HG02973 (cell line): ENCODE results near the gene TCF7.

Experiments
- ATAC-seq: cut with Tn5 transposase; IDR thresholded peaks from one replicate; pipeline ENCODE4 v1.9.1; 2021; ENCODE audit warnings: moderate library complexity; ENCODE audit not compliant: unreplicated experiment

Gene TCF7

GRCh38 chr5:134176511-134177368 lies 62.3 kb downstream of the TCF7 start, which contains the start of gene SKP1:
Gene SKP1, minus strand, starts transcription at chr5:134176950. Its CDS starts 2,928 bp downstream, at chr5:134174022.
- ATAC-seq, result peak; percentile 62

- no peak for ATAC-seq
These were observed 63.1 kb downstream of the TCF7 start for GRCh38 chr5:134177369-134178095.

- no peak for ATAC-seq
These were observed 63.6 kb downstream of the TCF7 start for GRCh38 chr5:134178096-134178419.

DNA sequence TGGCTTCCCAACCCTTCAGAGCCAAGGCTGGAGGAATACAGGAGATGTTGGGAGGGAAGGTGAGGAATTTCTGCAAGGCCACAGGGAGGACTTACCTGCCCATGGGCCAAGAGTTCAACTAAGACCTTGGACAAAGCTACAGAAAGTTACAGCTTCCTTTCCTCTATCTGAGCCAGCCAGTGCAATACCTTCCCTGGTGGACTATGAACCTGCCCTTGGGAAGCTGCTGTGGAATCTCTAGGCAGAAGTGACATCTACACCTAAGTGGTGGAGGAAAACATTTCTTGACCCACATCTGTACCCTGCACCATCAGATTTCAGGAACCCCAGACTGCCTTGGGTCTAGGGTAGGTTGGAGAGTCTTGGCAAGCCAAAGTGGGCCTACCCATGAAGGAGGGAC lies 69.0 kb downstream of the TCF7 start:
- no peak for ATAC-seq

DNA sequence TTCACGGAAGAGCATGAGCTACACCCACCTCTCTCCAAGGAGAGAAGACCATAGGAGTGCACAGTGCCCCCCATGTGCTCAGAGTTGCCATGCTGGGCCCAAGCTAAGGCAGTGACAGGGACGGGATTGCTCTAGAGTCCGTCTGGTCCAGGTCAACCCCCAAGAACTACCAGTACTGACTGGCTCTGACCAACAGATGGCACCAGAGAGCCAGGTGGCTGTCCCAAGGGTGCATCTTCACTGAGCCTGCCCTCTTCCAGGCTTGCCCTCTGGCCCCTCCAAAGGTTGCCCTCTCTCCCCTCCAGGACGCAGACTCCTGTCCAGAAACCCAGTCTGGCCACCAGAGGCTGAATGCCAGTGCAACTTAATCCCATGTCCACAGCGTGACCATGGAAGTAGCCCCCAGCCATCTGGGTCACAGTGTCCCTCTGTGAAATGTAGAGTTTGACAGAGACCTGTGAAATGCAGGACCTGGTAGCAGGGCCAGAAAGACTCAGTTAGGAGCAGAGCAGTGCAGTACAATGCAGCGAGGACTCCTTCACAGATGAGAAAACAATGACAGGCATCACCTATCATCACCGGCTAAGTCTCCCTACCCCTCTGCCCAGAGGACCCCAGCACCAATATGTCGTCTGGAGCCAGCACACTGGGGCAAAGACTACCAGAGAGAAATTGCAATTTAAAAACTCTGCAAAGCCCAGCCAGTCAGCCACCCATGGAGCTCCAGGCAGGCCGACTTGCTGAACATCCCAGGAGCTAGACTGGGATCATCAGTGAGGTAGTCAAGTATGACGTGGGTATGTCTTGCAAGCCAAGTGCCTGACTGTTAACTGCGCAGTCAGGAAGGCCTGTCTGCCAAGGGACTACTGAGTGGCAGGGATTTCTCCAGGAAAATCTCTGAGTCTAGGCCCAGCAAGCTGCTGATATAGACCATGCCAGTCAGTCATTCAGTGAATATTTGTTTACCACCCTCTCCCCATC lies 70.0 kb downstream of the TCF7 start:
- ATAC-seq, result peak; percentile 82

- no peak for ATAC-seq
These were observed 73.6 kb downstream of the TCF7 start for GRCh38 chr5:134188092-134188491.

- no peak for ATAC-seq
These were observed 74.5 kb downstream of the TCF7 start for GRCh38 chr5:134189031-134189430.

GRCh38 chr5:134195666-134196065 lies 81.2 kb downstream of the TCF7 start:
- no peak for ATAC-seq
